H1 (cell line): Measurements from ENCODE around the gene XPO5. TPM values are rescaled to one million over a fixed set of nuclear protein-coding genes. Genes with fewer than 3 reads are reported as not detected.

Experiments
- CTCF ChIA-PET: fragments of 300-600 bp; sonication (Branson Sonifier 250); formaldehyde crosslinking; loops from one replicate; lab custom pipeline; 2021; ENCODE audit not compliant: partially characterized antibody; lab: Charles Lee
- POLR2A ChIA-PET: fragments of 300-600 bp; sonication (Branson Sonifier 250); formaldehyde crosslinking; loops from one replicate; lab custom pipeline; 2021; ENCODE audit warnings: inconsistent platforms; ENCODE audit not compliant: partially characterized antibody; lab: Charles Lee
- DNase-seq, 2 experiments: peaks; one replicate each; pipeline versions ENCODE4 v3.0.0 to v3.0.0-alpha.2; 2010 to 2022; ENCODE audit warnings: low spot score in 2 of 2, low read depth in 1 of 2, mixed read lengths in 1 of 2
- FAIRE-seq: peaks from 2 replicates; lab custom pipeline; 2011; peaks lifted over from hg19 to GRCh38; lab: Jason Lieb, UNC
- H2AFZ ChIP-seq: 2 replicates; pipeline ENCODE4 v1.8.1; 2012; ENCODE audit warnings: low read length, inconsistent platforms
- H2AK5ac ChIP-seq: 2 replicates; pipeline ENCODE4 v1.6.1; 2013; ENCODE audit warnings: low read depth, low read length
- H2BK120ac ChIP-seq: replicated peaks from 2 replicates; pipeline ENCODE3; 2013; ENCODE audit warnings: low read depth, low read length, inconsistent platforms
- H2BK12ac ChIP-seq: 2 replicates; pipeline ENCODE4 v1.6.1; 2013; ENCODE audit warnings: low read depth, low read length
- H2BK15ac ChIP-seq: 2 replicates; pipeline ENCODE4 v1.6.1; 2013; ENCODE audit warnings: low read length
- H2BK20ac ChIP-seq: 2 replicates; pipeline ENCODE4 v1.6.1; 2013; ENCODE audit warnings: low read length
- H2BK5ac ChIP-seq: 2 replicates; pipeline ENCODE4 v1.6.1; 2013; ENCODE audit warnings: low read depth, low read length
- H3K14ac ChIP-seq: 2 replicates; pipeline ENCODE4 v1.6.1; 2013; ENCODE audit warnings: inconsistent platforms; ENCODE audit not compliant: insufficient read length
- H3K18ac ChIP-seq: 2 replicates; pipeline ENCODE4 v1.6.1; 2013; ENCODE audit warnings: low read length; ENCODE audit errors: extremely low read depth
- H3K23ac ChIP-seq: 2 replicates; pipeline ENCODE4 v1.6.1; 2013; ENCODE audit warnings: inconsistent platforms; ENCODE audit not compliant: insufficient read length
- H3K23me2 ChIP-seq: 2 replicates; pipeline ENCODE4 v1.6.1; 2013; ENCODE audit warnings: low read depth, low read length
- H3K27ac ChIP-seq: 2 replicates; pipeline ENCODE4 v1.6.1; 2011; ENCODE audit warnings: low read depth, low read length, inconsistent platforms
- H3K27me3 ChIP-seq, 4 experiments: replicated peaks in 1 of 4; 1 replicate in 1 of 4; 2 replicates in 3 of 4; pipeline versions ENCODE4 v1.6.1 to v1.8.1; 2011 to 2013; ENCODE audit warnings: low read length in 3 of 4, mild to moderate bottlenecking in 3 of 4, inconsistent platforms in 2 of 4, mixed read lengths in 2 of 4, moderate library complexity in 1 of 4; ENCODE audit not compliant: control insufficient read depth in 3 of 4, insufficient read depth in 3 of 4; ENCODE audit errors: extremely low read depth in 1 of 4
- H3K36me3 ChIP-seq, 4 experiments: 2 replicates each; pipeline versions ENCODE4 v1.6.1 to v1.8.1; 2011 to 2013; ENCODE audit warnings: mild to moderate bottlenecking in 4 of 4, low read length in 3 of 4, moderate library complexity in 2 of 4, control low read depth in 1 of 4, inconsistent platforms in 1 of 4; ENCODE audit not compliant: insufficient read depth in 4 of 4, control insufficient read depth in 2 of 4
- H3K4ac ChIP-seq: replicated peaks from 2 replicates; pipeline ENCODE3; 2013; ENCODE audit warnings: low read length, low read depth, mixed read lengths, inconsistent platforms; ENCODE audit not compliant: insufficient read length
- H3K4me1 ChIP-seq, 4 experiments: replicated peaks in 1 of 4; 1 replicate in 1 of 4; 2 replicates in 3 of 4; pipeline versions ENCODE4 v1.6.1 to v1.8.1; 2011 to 2013; ENCODE audit warnings: low read length in 3 of 4, inconsistent platforms in 2 of 4, mixed read lengths in 1 of 4; ENCODE audit not compliant: insufficient read depth in 4 of 4, control insufficient read depth in 3 of 4
- H3K4me2 ChIP-seq, 2 experiments: 2 replicates each; pipeline versions ENCODE4 v1.6.1 to v1.8.1; 2011 to 2013; ENCODE audit warnings: low read depth in 2 of 2, low read length in 2 of 2, control low read depth in 1 of 2, inconsistent platforms in 1 of 2, mild to moderate bottlenecking in 1 of 2; ENCODE audit not compliant: insufficient read depth in 1 of 2
- H3K4me3 ChIP-seq, 4 experiments: fragments of 200-600, 300-600 bp in 1 of 4; sonication (generic), shearing (Covaris generic), sonication (Bioruptor Twin) in 1 of 4; 2 replicates each; pipeline versions ENCODE4 v1.5.1 to v1.8.1; 2011 to 2016; ENCODE audit warnings: low read length in 4 of 4, low read depth in 3 of 4, control low read depth in 2 of 4, inconsistent platforms in 2 of 4, mild to moderate bottlenecking in 2 of 4, mixed read lengths in 1 of 4, moderate library complexity in 1 of 4; ENCODE audit not compliant: insufficient read depth in 2 of 4; ENCODE audit errors: extremely low read depth in 1 of 4
- H3K56ac ChIP-seq: replicated peaks from 2 replicates; pipeline ENCODE3; 2013; ENCODE audit warnings: low read depth, mild to moderate bottlenecking, mixed read lengths, low read length, inconsistent platforms; ENCODE audit not compliant: insufficient read length
- H3K79me1 ChIP-seq: 2 replicates; pipeline ENCODE4 v1.6.1; 2013; ENCODE audit warnings: low read depth, low read length, control low read depth
- H3K79me2 ChIP-seq, 2 experiments: 2 replicates each; pipeline versions ENCODE4 v1.6.1 to v1.8.1; 2012 to 2013; ENCODE audit warnings: low read length in 2 of 2, mild to moderate bottlenecking in 2 of 2, inconsistent platforms in 1 of 2; ENCODE audit not compliant: insufficient read depth in 2 of 2, control insufficient read depth in 1 of 2
- H3K9ac ChIP-seq, 4 experiments: replicated peaks in 1 of 4; 1 replicate in 1 of 4; 2 replicates in 3 of 4; pipeline versions ENCODE4 v1.6.1 to v1.8.1; 2011 to 2013; ENCODE audit warnings: low read depth in 3 of 4, low read length in 3 of 4, control low read depth in 2 of 4, mild to moderate bottlenecking in 2 of 4, moderate library complexity in 2 of 4, inconsistent platforms in 1 of 4; ENCODE audit errors: extremely low read depth in 1 of 4
- H3K9me3 ChIP-seq, 2 experiments: 2 replicates each; pipeline versions ENCODE4 v1.6.1 to v1.8.1; 2012 to 2013; ENCODE audit warnings: mild to moderate bottlenecking in 2 of 2, moderate library complexity in 2 of 2, control low read depth in 1 of 2, inconsistent platforms in 1 of 2, low read depth in 1 of 2, low read length in 1 of 2, mixed read lengths in 1 of 2; ENCODE audit not compliant: insufficient read depth in 2 of 2
- H4K20me1 ChIP-seq, 2 experiments: replicated peaks in 1 of 2; 2 replicates each; pipeline versions ENCODE3 to v1.8.1; 2011 to 2013; ENCODE audit warnings: inconsistent platforms in 2 of 2, low read length in 2 of 2, mild to moderate bottlenecking in 1 of 2; ENCODE audit not compliant: insufficient read depth in 2 of 2, control insufficient read depth in 1 of 2
- H4K5ac ChIP-seq: 2 replicates; pipeline ENCODE4 v1.6.1; 2013; ENCODE audit warnings: low read length, low read depth, mixed read lengths, inconsistent platforms; ENCODE audit not compliant: insufficient read length
- H4K8ac ChIP-seq: 2 replicates; pipeline ENCODE4 v1.8.0; 2013; ENCODE audit warnings: mild to moderate bottlenecking, moderate library complexity, low read length, inconsistent platforms; ENCODE audit not compliant: insufficient read depth; ENCODE audit errors: extremely low read depth
- H4K91ac ChIP-seq: replicated peaks from 2 replicates; pipeline ENCODE3; 2013; ENCODE audit warnings: low read length, mixed read lengths, inconsistent platforms; ENCODE audit not compliant: insufficient read length
- ASH2L ChIP-seq: fragments of 200-600, 300-600 bp; sonication (generic); IDR thresholded peaks from one replicate; pipeline ENCODE4 v1.7.1; 2017; ENCODE audit warnings: low read length
- BCL11A ChIP-seq, 2 experiments: IDR thresholded peaks; one replicate each; pipeline ENCODE4 v1.6.1; 2011; ENCODE audit warnings: low read depth in 2 of 2, low read length in 2 of 2, mild to moderate bottlenecking in 2 of 2
- BRCA1 ChIP-seq: IDR thresholded peaks from 2 replicates; pipeline ENCODE4 v1.6.1; 2012; ENCODE audit warnings: low read depth, low read length, improper control_type of control experiment
- CBX8 ChIP-seq: fragments of 300-800, 300-1000 bp; sonication (generic); IDR thresholded peaks from 2 replicates; pipeline ENCODE4 v1.7.1; 2016; ENCODE audit warnings: low read depth, low read length, borderline replicate concordance
- CREB1 ChIP-seq: IDR thresholded peaks from 2 replicates; pipeline ENCODE4 v1.6.1; 2012; ENCODE audit warnings: inconsistent platforms
- CTBP2 ChIP-seq: IDR thresholded peaks from 2 replicates; pipeline ENCODE4 v1.7.0; 2011; ENCODE audit warnings: borderline replicate concordance, mild to moderate bottlenecking, moderate library complexity, mixed read lengths, low read length; ENCODE audit not compliant: insufficient read depth, insufficient read length
- EP300 ChIP-seq, 2 experiments: IDR thresholded peaks; 1 replicate in 1 of 2; 2 replicates in 1 of 2; pipeline ENCODE4 v1.6.1; 2011 to 2012; ENCODE audit warnings: low read depth in 2 of 2, low read length in 2 of 2, mild to moderate bottlenecking in 2 of 2, borderline replicate concordance in 1 of 2, inconsistent platforms in 1 of 2, moderate library complexity in 1 of 2
- HDAC2 ChIP-seq, 2 experiments: fragments of 300-600 bp in 1 of 2; sonication (generic) in 1 of 2; IDR thresholded peaks; 2 replicates each; pipeline ENCODE4 v1.6.1; 2011 to 2012; ENCODE audit warnings: low read depth in 2 of 2, low read length in 2 of 2, mild to moderate bottlenecking in 2 of 2, moderate library complexity in 2 of 2, borderline replicate concordance in 1 of 2, inconsistent platforms in 1 of 2
- HDAC6 ChIP-seq: IDR thresholded peaks from one replicate; pipeline ENCODE4 v1.7.1; 2012; ENCODE audit warnings: low read depth, mild to moderate bottlenecking, inconsistent platforms, low read length, moderate library complexity
- POU5F1 ChIP-seq: IDR thresholded peaks from 2 replicates; pipeline ENCODE4 v1.6.1; 2011; ENCODE audit warnings: low read depth, mild to moderate bottlenecking, low read length, moderate library complexity
- RBBP5 ChIP-seq: IDR thresholded peaks from 2 replicates; pipeline ENCODE4 v1.7.1; 2012; ENCODE audit warnings: low read depth, mild to moderate bottlenecking, inconsistent platforms, low read length, moderate library complexity, borderline replicate concordance
- SIRT6 ChIP-seq: IDR thresholded peaks from one replicate; pipeline ENCODE4 v1.7.1; 2012; ENCODE audit warnings: low read length, inconsistent platforms
- TAF1 ChIP-seq: IDR thresholded peaks from 2 replicates; pipeline ENCODE4 v1.6.1; 2011; ENCODE audit warnings: mild to moderate bottlenecking, low read depth, low read length
- TBP ChIP-seq: IDR thresholded peaks from 2 replicates; pipeline ENCODE4 v1.6.1; 2011; ENCODE audit warnings: low read depth, low read length, improper control_type of control experiment
- TEAD4 ChIP-seq: IDR thresholded peaks from 2 replicates; pipeline ENCODE4 v1.6.1; 2012; ENCODE audit warnings: low read depth, low read length, inconsistent platforms, mixed read lengths
- WGBS, 2 experiments: shearing (Covaris generic) in 1 of 2; methylation state at CpG; one replicate each; pipeline versions ENCODE4 v1.1.6 to v1.1.7; 2013 to 2015; ENCODE audit warnings: low lambda C conversion rate in 2 of 2, mixed read lengths in 2 of 2, inconsistent platforms in 1 of 2, low coverage in 1 of 2, missing lambda C conversion rate in 1 of 2; ENCODE audit not compliant: insufficient replicate concordance in 2 of 2, insufficient coverage in 1 of 2, insufficient read length in 1 of 2; ENCODE audit errors: extremely low coverage in 1 of 2, missing lambda C conversion rate in 1 of 2; 5-methylcytosine and 5-hydroxymethylcytosine counted together
- polyA plus RNA-seq, 7 experiments: library from polyadenylated mRNA; depleted of rRNA in 3 of 7; stranded (reverse) in 5 of 7; unstranded in 2 of 7; fragments of >200 nt in 5 of 7; fragments of 200-250 nt in 2 of 7; gene quantifications; 1 replicate in 5 of 7; 2 replicates in 1 of 7; 4 replicates in 1 of 7; pipeline versions ENCODE4 v1.2.1 to v1.2.3, GENCODE V29; 2011 to 2013; ENCODE audit warnings: missing spikeins in 2 of 7, mixed read lengths in 2 of 7
- total RNA-seq: library from RNA; stranded (reverse); fragmentation: NEBNext Ultra II Directional; extraction: Animal tissue kit (Norgen Biotek cat#: 25700); gene quantifications from 2 replicates; pipeline ENCODE4 v1.2.1, GENCODE V29; 2021

Gene XPO5
- total and polyA plus RNA-seq, 2 of the 8 experiments (the other 6 are each of a cell fraction or from before 2014, with no cell fraction given) = 80.6 to 95.7 TPM

DNA sequence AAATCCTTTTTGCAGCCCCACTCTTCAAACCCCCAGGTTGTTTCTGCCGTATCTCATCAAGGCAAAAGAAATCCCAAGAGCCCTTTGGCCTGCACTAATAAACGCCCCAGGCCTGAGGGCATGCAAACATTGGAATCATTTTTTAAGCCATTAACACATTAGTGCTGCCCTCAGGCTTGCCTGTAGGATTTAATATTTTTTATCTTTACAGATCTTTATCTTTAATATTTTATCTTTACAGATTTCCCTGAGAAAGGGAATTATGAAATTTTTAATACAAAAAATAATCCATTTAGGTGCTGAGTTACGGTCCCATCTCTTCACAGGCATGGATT lies 38.5 kb upstream of the XPO5 start:
- H2AFZ ChIP-seq = no peak overlapping the region
- H3K23me2 ChIP-seq = no peaks in the 10 kb centered on the region
- no peak overlapping the region for H3K4me2 ChIP-seq
- no peak overlapping the region for H4K91ac ChIP-seq
- H3K9me3 ChIP-seq = no peaks in the 10 kb centered on the region
- POLR2A ChIA-PET = interaction anchor here (0.7 to 2.7 kb wide), 4 partner anchors 9 to 50 kb away, joined by 3 to 17 read pairs (median 4); partner anchors contain the start of gene GTPBP2
- peaks cover 3 to 13% (median 7%) of the 10 kb centered on the region in 4 experiments; a peak in 6 of 8 replicates for H3K36me3 ChIP-seq
- H3K79me1 ChIP-seq = no peaks in the 10 kb centered on the region
- no peak overlapping the region for H3K56ac ChIP-seq
- H4K20me1 ChIP-seq = peaks cover 0 to 1% of the 10 kb centered on the region in 2 experiments
- H2BK15ac ChIP-seq = no peak overlapping the region
- H4K5ac ChIP-seq = no peak overlapping the region
- no peak overlapping the region for H2BK120ac ChIP-seq
- H2BK5ac ChIP-seq = no peak overlapping the region
- H4K8ac ChIP-seq = no peak overlapping the region
- no peaks in the 10 kb centered on the region for H3K79me2 ChIP-seq
- FAIRE-seq (no peak), DNase-seq (no peak)
- H3K4me1 ChIP-seq = no peaks in the 10 kb centered on the region
- H3K9ac ChIP-seq = no peak overlapping the region
- no peaks in the 10 kb centered on the region for H3K27me3 ChIP-seq
- no peak overlapping the region for H3K23ac ChIP-seq
- H3K14ac ChIP-seq = no peak overlapping the region
- WGBS, 2 experiments = 87% methylated on average over 3 of the region's 3 CpGs; no CpG with 5 or more reads in 1 of the 2 experiments
- no peak overlapping the region for H2BK20ac ChIP-seq
- CTCF ChIA-PET = interaction anchor here (1.0 to 1.4 kb wide), 2 partner anchors 9 to 17 kb away, joined by 3 read pairs; no protein-coding TSS in a partner anchor
- H2AK5ac ChIP-seq = no peak overlapping the region
- H2BK12ac ChIP-seq = no peak overlapping the region
- no peak overlapping the region for H3K4me3 ChIP-seq
- no peak overlapping the region for H3K27ac ChIP-seq
- H3K4ac ChIP-seq = no peak overlapping the region
- no peak overlapping the region for H3K18ac ChIP-seq
- TF ChIP-seq TAF1 = no peak
- TF ChIP-seq POU5F1 = no peak
- TF ChIP-seq BCL11A (IDR thresholded peaks at IDR 0.05; ENCODE audit: low read depth in 2 of 2, low read length in 2 of 2) = no peak
- TF ChIP-seq TEAD4 = no peak
- no peak for TF ChIP-seq EP300 (IDR thresholded peaks at IDR 0.05; ENCODE audit: borderline replicate concordance in 1 of 2, low read depth in 2 of 2, low read length in 2 of 2)
- TF ChIP-seq HDAC2 (IDR thresholded peaks at IDR 0.05; ENCODE audit: borderline replicate concordance in 1 of 2, low read depth in 2 of 2, low read length in 2 of 2) = no peak
- TF ChIP-seq SIRT6 = no peak
- no peak for TF ChIP-seq CREB1
- TF ChIP-seq BRCA1 = no peak
- no peak for TF ChIP-seq TBP
- no peak for TF ChIP-seq CBX8
- TF ChIP-seq HDAC6 = no peak
- TF ChIP-seq ASH2L = no peak
- no peak for TF ChIP-seq RBBP5
- TF ChIP-seq CTBP2 = no peak
